A549 (cell line): ENCODE data around the gene FERMT1. TPM values are rescaled to one million over a fixed set of nuclear protein-coding genes. Genes with fewer than 3 reads are reported as not detected.
A peak's percentile ranks its signal among the peaks of the same experiment; 100 is the strongest.

Experiments used
- ATAC-seq, 2 experiments: fragments of 200-7000 bp in 1 of 2; fragments of >200 bp in 1 of 2; cut with Nextera tagmentation in 1 of 2; cut with Tn5 transposase in 1 of 2; 3 replicates each; pipeline versions ENCODE4 v1.8.0 to v1.9.1; 2018 to 2020; ENCODE audit warnings: mild to moderate bottlenecking in 1 of 2, moderate library complexity in 1 of 2
- CTCF ChIA-PET: fragments of 300-600 bp; sonication (Branson Sonifier 250); formaldehyde crosslinking; extraction: SDS; loops from one replicate; lab custom pipeline; 2021; ENCODE audit warnings: antibody characterized with exemption, inconsistent platforms; lab: Yijun Ruan, JAX
- POLR2A ChIA-PET: fragments of 350-600 bp; formaldehyde crosslinking; extraction: SDS; loops from one replicate; lab custom pipeline; 2021; ENCODE audit warnings: antibody characterized with exemption, inconsistent platforms; lab: Yijun Ruan, JAX
- DNase-seq, 2 experiments: peaks; one replicate each; pipeline versions ENCODE4 v3.0.0 to v3.0.0-alpha.2; 2011 to 2016; ENCODE audit warnings: low read depth in 1 of 2, low spot score in 1 of 2
- FAIRE-seq: peaks from 2 replicates; lab custom pipeline; 2011; peaks lifted over from hg19 to GRCh38; lab: Jason Lieb, UNC
- H3K27ac ChIP-seq, 2 experiments: fragments of >200 bp; sonication (Bioruptor Twin); formaldehyde crosslinking; 3 replicates each; pipeline ENCODE4 v1.5.1; 2016 to 2017
- H3K4me1 ChIP-seq: fragments of >200 bp; sonication (Bioruptor Twin); formaldehyde crosslinking; 3 replicates; pipeline ENCODE4 v1.6.1; 2016
- H3K4me2 ChIP-seq: fragments of >200 bp; sonication (Bioruptor Twin); formaldehyde crosslinking; 3 replicates; pipeline ENCODE4 v1.6.1; 2016
- H3K4me3 ChIP-seq: fragments of >200 bp; sonication (Bioruptor Twin); formaldehyde crosslinking; 3 replicates; pipeline ENCODE4 v1.5.1; 2016
- H3K9me3 ChIP-seq: fragments of >200 bp; sonication (Bioruptor Twin); formaldehyde crosslinking; 3 replicates; pipeline ENCODE4 v1.6.1; 2016
- ATOH8 ChIP-seq: fragments of 250-450 bp; sonication (Bioruptor Pico); IDR thresholded peaks from 2 replicates; pipeline ENCODE4 v1.5.0; 2020; ENCODE audit warnings: low read depth, mild to moderate bottlenecking, moderate library complexity
- BCL3 ChIP-seq: fragments of >200 bp; sonication (Bioruptor Twin); formaldehyde crosslinking; IDR thresholded peaks from 3 replicates; pipeline ENCODE4 v1.6.1; 2016
- CBX8 ChIP-seq: fragments of 200-600 bp; sonication (generic); IDR thresholded peaks from 2 replicates; pipeline ENCODE4 v1.6.1; 2016
- EHF ChIP-seq: fragments of 250-450 bp; sonication (Bioruptor Pico); IDR thresholded peaks from 2 replicates; pipeline ENCODE4 v1.5.0; 2020; ENCODE audit warnings: mild to moderate bottlenecking
- ELK1 ChIP-seq: fragments of 150-350 bp; IDR thresholded peaks from 2 replicates; pipeline ENCODE4 v1.6.1; 2014; ENCODE audit warnings: low read depth, mild to moderate bottlenecking, low read length
- ESRRA ChIP-seq: fragments of 150-350 bp; IDR thresholded peaks from 2 replicates; pipeline ENCODE4 v1.6.1; 2014; ENCODE audit warnings: mild to moderate bottlenecking, low read length, borderline replicate concordance
- FOSB ChIP-seq: fragments of 250-450 bp; sonication (Bioruptor Pico); IDR thresholded peaks from 2 replicates; pipeline ENCODE4 v1.5.0; 2020; ENCODE audit warnings: mild to moderate bottlenecking, moderate library complexity
- FOSL2 ChIP-seq, 2 experiments: fragments of 450-650 bp in 1 of 2; fragments of >200 bp in 1 of 2; sonication (Bioruptor Twin) in 1 of 2; formaldehyde crosslinking; IDR thresholded peaks; 2 replicates each; pipeline versions ENCODE4 v1.5.0 to v1.6.1; 2016 to 2020; ENCODE audit warnings: mild to moderate bottlenecking in 1 of 2, moderate library complexity in 1 of 2
- FOXS1 ChIP-seq: fragments of 250-450 bp; sonication (Bioruptor Pico); IDR thresholded peaks from 2 replicates; pipeline ENCODE4 v1.5.0; 2020; ENCODE audit warnings: mild to moderate bottlenecking, moderate library complexity
- HEYL ChIP-seq: fragments of 250-450 bp; sonication (Bioruptor Pico); IDR thresholded peaks from 2 replicates; pipeline ENCODE4 v1.8.0; 2021; ENCODE audit warnings: mild to moderate bottlenecking, moderate library complexity
- HMGXB4 ChIP-seq: fragments of 250-450 bp; sonication (Bioruptor Pico); IDR thresholded peaks from 2 replicates; pipeline ENCODE4 v1.5.0; 2021; ENCODE audit warnings: mild to moderate bottlenecking, moderate library complexity, borderline replicate concordance
- HOXA7 ChIP-seq: fragments of 250-450 bp; sonication (Bioruptor Pico); IDR thresholded peaks from 2 replicates; pipeline ENCODE4 v1.5.0; 2020; ENCODE audit warnings: mild to moderate bottlenecking, moderate library complexity
- HOXB13 ChIP-seq: fragments of 250-450 bp; sonication (Bioruptor Pico); IDR thresholded peaks from 2 replicates; pipeline ENCODE4 v1.5.0; 2020; ENCODE audit warnings: low read depth, mild to moderate bottlenecking, moderate library complexity
- JUN ChIP-seq, 2 experiments: fragments of >200 bp; sonication (Bioruptor Twin); formaldehyde crosslinking; IDR thresholded peaks; 2 replicates in 1 of 2; 3 replicates in 1 of 2; pipeline ENCODE4 v1.6.1; 2016 to 2017
- KDM5A ChIP-seq: fragments of 200-600 bp; sonication (generic); IDR thresholded peaks from 2 replicates; pipeline ENCODE4 v1.6.1; 2016; ENCODE audit warnings: antibody characterized with exemption, mild to moderate bottlenecking
- MAX ChIP-seq: IDR thresholded peaks from 2 replicates; pipeline ENCODE4 v1.6.1; 2012
- MAZ ChIP-seq: fragments of 150-350 bp; IDR thresholded peaks from 2 replicates; pipeline ENCODE4 v1.6.1; 2014; ENCODE audit warnings: antibody characterized with exemption, low read depth, low read length, borderline replicate concordance
- MYC ChIP-seq: IDR thresholded peaks from 2 replicates; pipeline ENCODE4 v1.6.1; 2012; ENCODE audit warnings: mild to moderate bottlenecking, inconsistent platforms, low read length, improper control_type of control experiment, borderline replicate concordance
- NPAS2 ChIP-seq: fragments of 250-450 bp; sonication (Bioruptor Pico); IDR thresholded peaks from 2 replicates; pipeline ENCODE4 v1.8.0; 2022; ENCODE audit warnings: mild to moderate bottlenecking, moderate library complexity, borderline replicate concordance
- PHF8 ChIP-seq: fragments of 200-600 bp; sonication (generic); IDR thresholded peaks from 2 replicates; pipeline ENCODE4 v1.6.1; 2016; ENCODE audit warnings: low read depth, mild to moderate bottlenecking, antibody characterized with exemption, moderate library complexity, borderline replicate concordance
- POLR2A ChIP-seq: IDR thresholded peaks from 2 replicates; pipeline ENCODE4 v1.6.1; 2012; ENCODE audit warnings: mild to moderate bottlenecking, low read length
- RAD21 ChIP-seq, 2 experiments: fragments of >200 bp in 1 of 2; sonication (Bioruptor Twin) in 1 of 2; formaldehyde crosslinking in 1 of 2; IDR thresholded peaks in 1 of 2; conservative IDR thresholded peaks in 1 of 2; 2 replicates in 1 of 2; 3 replicates in 1 of 2; pipeline ENCODE4 v1.6.1; 2012 to 2018; ENCODE audit warnings: inconsistent platforms in 1 of 2
- RFX5 ChIP-seq: fragments of 450-650 bp; IDR thresholded peaks from 2 replicates; pipeline ENCODE4 v1.7.1; 2014; ENCODE audit warnings: antibody characterized with exemption, mild to moderate bottlenecking, moderate library complexity
- RNF2 ChIP-seq: fragments of 200-600 bp; sonication (generic); IDR thresholded peaks from 2 replicates; pipeline ENCODE4 v1.6.1; 2016; ENCODE audit warnings: low read depth, mild to moderate bottlenecking, antibody characterized with exemption, moderate library complexity, borderline replicate concordance
- TP53 ChIP-seq: fragments of 250-450 bp; sonication (Bioruptor Pico); IDR thresholded peaks from 2 replicates; pipeline ENCODE4 v1.5.0; 2021; ENCODE audit warnings: mild to moderate bottlenecking, moderate library complexity
- ZFP36 ChIP-seq: fragments of 450-650 bp; IDR thresholded peaks from 2 replicates; pipeline ENCODE4 v1.6.1; 2014; ENCODE audit warnings: borderline replicate concordance; ENCODE audit not compliant: partially characterized antibody
- WGBS: methylation state at CpG from one replicate; pipeline ENCODE4 v1.1.6; 2017; ENCODE audit errors: missing lambda C conversion rate; 5-methylcytosine and 5-hydroxymethylcytosine counted together
- polyA plus RNA-seq, 4 experiments: library from polyadenylated mRNA; depleted of rRNA in 3 of 4; stranded (reverse); fragments of >200 nt; fragmentation: RNase III in 1 of 4; extraction: RNeasy Plus Mini Kit Qiagen cat#74134 plus additional on column Dnase treatment in 1 of 4; gene quantifications; 2 replicates in 3 of 4; 3 replicates in 1 of 4; pipeline ENCODE4 v1.2.3, GENCODE V29; 2011 to 2017
- TF ChIP-seq, protein P1 (sequence below): fragments of 450-650 bp; IDR thresholded peaks from 2 replicates; pipeline ENCODE4 v1.6.1; 2014; ENCODE audit warnings: antibody characterized with exemption

Gene FERMT1
- polyA plus RNA-seq, 2 of the 4 experiments (the other 2 are of a cell fraction): 12.7 to 19.1 TPM

DNA sequence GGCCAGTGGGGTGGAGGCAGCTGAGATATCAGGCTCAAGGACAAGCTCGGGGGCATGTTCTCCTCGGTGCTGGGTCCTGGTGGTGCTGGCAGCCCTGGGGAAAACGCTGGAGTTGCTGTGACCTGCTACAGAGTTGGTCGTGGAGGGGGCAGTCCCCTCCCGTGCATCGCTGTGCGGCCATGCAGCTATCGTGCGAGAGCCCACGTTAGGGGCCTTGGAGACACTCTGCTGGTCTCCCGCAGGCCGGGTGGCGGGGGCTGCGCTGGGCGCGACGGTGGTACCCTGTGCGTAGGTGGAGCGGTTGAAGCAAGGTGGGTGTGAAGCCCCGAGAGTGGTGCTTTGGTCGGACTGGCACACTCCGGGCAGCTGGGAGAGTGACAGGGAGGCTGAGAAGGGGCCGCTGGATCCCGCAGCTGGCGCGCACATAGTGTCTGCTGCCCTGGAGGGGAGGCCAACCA is 81.0 kb downstream of the FERMT1 start:
- 92% methylated on average over 26 of the region's 26 CpGs for whole genome bisulfite sequencing
- ChIA-PET CTCF (interaction anchor here (1.0 to 1.4 kb wide), 3 partner anchors 8 to 513 kb away, joined by 3 to 4 read pairs (median 4); no protein-coding TSS in a partner anchor), POLR2A (no interaction called here)
- H3K4me3 ChIP-seq: no peak overlapping the region
- TF ChIP-seq, protein P1, sequence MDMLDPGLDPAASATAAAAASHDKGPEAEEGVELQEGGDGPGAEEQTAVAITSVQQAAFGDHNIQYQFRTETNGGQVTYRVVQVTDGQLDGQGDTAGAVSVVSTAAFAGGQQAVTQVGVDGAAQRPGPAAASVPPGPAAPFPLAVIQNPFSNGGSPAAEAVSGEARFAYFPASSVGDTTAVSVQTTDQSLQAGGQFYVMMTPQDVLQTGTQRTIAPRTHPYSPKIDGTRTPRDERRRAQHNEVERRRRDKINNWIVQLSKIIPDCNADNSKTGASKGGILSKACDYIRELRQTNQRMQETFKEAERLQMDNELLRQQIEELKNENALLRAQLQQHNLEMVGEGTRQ: no peak
- TF ChIP-seq RFX5 (no peak), ESRRA (no peak), EHF (no peak), MAZ (no peak), ELK1 (no peak), FOSB (CRISPR knock-in tag) (no peak), KDM5A (no peak), TP53 (no peak), PHF8 (no peak), JUN (IDR thresholded peaks at IDR 0.05) (no peak), RAD21 (conservative IDR thresholded peaks at IDR 0.05 in 1 of 2, IDR thresholded peaks at IDR 0.05 in 1 of 2) (no peak), HOXA7 (CRISPR knock-in tag) (no peak), BCL3 (no peak), FOSL2 (IDR thresholded peaks at IDR 0.05) (no peak), FOSL2 (CRISPR knock-in tag; IDR thresholded peaks at IDR 0.05) (no peak), MYC (no peak), ATOH8 (no peak), CBX8 (no peak), HOXB13 (no peak), FOXS1 (no peak)
- DNase-seq (no peak), ATAC-seq (peak; percentile 15 to 16; a peak in 2 of 6 replicates), FAIRE-seq (no peak)
- H3K9me3 ChIP-seq: no peaks in the 10 kb centered on the region
- no peak overlapping the region for H3K4me2 ChIP-seq
- no peak overlapping the region for H3K27ac ChIP-seq
- no peaks in the 10 kb centered on the region for H3K4me1 ChIP-seq

DNA sequence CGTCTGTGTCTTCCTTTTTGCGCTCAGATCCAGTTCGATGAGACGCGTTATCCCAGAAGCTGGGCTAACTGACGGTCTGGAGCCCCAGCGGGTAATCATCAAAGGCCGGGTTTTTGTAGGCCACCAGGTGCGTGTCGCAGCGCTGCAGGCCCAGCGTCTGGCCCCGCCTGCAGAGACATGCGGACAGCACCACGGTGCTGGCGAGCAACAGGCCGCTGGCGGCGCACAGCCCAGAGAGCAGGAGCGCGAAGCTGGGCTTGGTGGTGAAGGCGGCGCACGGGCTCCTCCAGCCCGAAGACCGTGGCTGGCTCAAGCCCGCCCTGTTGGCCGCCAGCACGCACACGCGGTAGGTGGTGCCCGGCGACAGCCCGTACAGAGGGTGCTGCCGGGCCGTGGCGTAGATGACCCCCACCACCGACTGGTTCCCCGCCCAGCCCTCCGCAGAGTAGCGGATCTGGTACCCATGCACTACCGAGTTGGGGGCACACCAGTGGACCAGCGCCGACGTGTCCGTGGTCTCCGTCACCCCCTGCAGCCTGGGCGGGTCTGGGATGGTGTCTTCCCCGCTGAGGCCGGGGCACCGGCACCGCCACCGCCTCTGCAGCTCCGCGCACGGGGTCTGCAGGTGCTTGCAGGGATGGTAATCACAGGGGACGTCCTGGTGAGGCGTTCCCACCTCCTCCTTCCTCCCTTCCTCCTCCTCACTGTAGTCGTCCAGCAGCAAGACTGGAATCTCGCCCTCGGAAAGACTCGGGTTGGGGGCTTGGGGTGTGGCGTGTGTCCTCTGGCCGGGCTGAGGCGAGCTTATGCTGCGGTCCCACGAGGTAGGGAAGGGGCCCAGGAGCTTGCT is 81.6 kb downstream of the FERMT1 start:
- Histone ChIP-seq H3K4me2 (no peak overlapping the region), H3K9me3 (no peaks in the 10 kb centered on the region), H3K27ac (no peak overlapping the region), H3K4me3 (no peak overlapping the region), H3K4me1 (no peaks in the 10 kb centered on the region)
- POLR2A ChIA-PET: no interaction called here
- CTCF ChIA-PET: interaction anchor here (1.0 to 1.3 kb wide), 2 partner anchors 511 to 512 kb away, joined by 3 to 4 read pairs; no protein-coding TSS in a partner anchor
- TF ChIP-seq HMGXB4 (CRISPR knock-in tag) (no peak), ZFP36 (no peak), NPAS2 (CRISPR knock-in tag) (no peak), HOXB13 (no peak), POLR2A (no peak), BCL3 (no peak), FOSB (CRISPR knock-in tag) (no peak), RFX5 (no peak), HEYL (CRISPR knock-in tag) (no peak), MAX (no peak), RNF2 (no peak)
- FAIRE-seq (no peak), ATAC-seq (no peak; a peak in 1 of 6 replicates), DNase-seq (no peak)
- WGBS: 96% methylated on average over 62 of the region's 67 CpGs
